IMR-90 (cell line): Measurements from ENCODE around the gene ERN1. TPM values are rescaled to one million over a fixed set of nuclear protein-coding genes. Genes with fewer than 3 reads are reported as not detected.

Experiments
- ATAC-seq: fragments of 200-7000 bp; cut with Tn5 transposase; 2 replicates; pipeline ENCODE4 v1.9.1; 2020; ENCODE audit warnings: low read depth, mild to moderate bottlenecking, moderate library complexity
- BruUV-seq: library from RNA; stranded (reverse); fragments of 400-500 nt; replicated peaks from 2 replicates; lab custom pipeline; 2021; lab: Mats Ljungman, UMichigan
- CTCF ChIA-PET: fragments of 300-600 bp; formaldehyde crosslinking; extraction: SDS; loops from one replicate; lab custom pipeline; 2021; ENCODE audit warnings: antibody characterized with exemption; lab: Yijun Ruan, JAX
- POLR2A ChIA-PET: fragments of 300-600 bp; sonication (Branson Sonifier 250); formaldehyde crosslinking; loops from one replicate; lab custom pipeline; 2022; ENCODE audit warnings: antibody characterized with exemption; ENCODE audit not compliant: unreplicated experiment; lab: Charles Lee
- DNase-seq: peaks from one replicate; pipeline ENCODE4 v3.0.0; 2013
- H2AFZ ChIP-seq: replicated peaks from 2 replicates; pipeline ENCODE3; 2013; ENCODE audit warnings: low read length, mild to moderate bottlenecking; ENCODE audit not compliant: poor library complexity
- H2AK5ac ChIP-seq: 2 replicates; pipeline ENCODE4 v1.6.1; 2013; ENCODE audit warnings: low read depth, low read length, inconsistent platforms
- H2AK9ac ChIP-seq: replicated peaks from 2 replicates; pipeline ENCODE3; 2013; ENCODE audit warnings: mild to moderate bottlenecking, low read depth, low read length, moderate library complexity; ENCODE audit not compliant: poor library complexity
- H2BK120ac ChIP-seq: 2 replicates; pipeline ENCODE4 v1.6.1; 2013; ENCODE audit warnings: low read depth, low read length, inconsistent platforms
- H2BK15ac ChIP-seq: 3 replicates; pipeline ENCODE4 v1.6.1; 2013; ENCODE audit warnings: low read depth, low read length, inconsistent platforms
- H2BK20ac ChIP-seq: 2 replicates; pipeline ENCODE4 v1.6.1; 2013; ENCODE audit warnings: low read depth, mild to moderate bottlenecking, inconsistent platforms, low read length, moderate library complexity
- H2BK5ac ChIP-seq: 2 replicates; pipeline ENCODE4 v1.6.1; 2013; ENCODE audit warnings: mild to moderate bottlenecking, low read depth, low read length, inconsistent platforms; ENCODE audit not compliant: poor library complexity, severe bottlenecking
- H3K14ac ChIP-seq: replicated peaks from 2 replicates; pipeline ENCODE4 v1.6.1; 2013; ENCODE audit warnings: low read depth, low read length, inconsistent platforms
- H3K18ac ChIP-seq: 2 replicates; pipeline ENCODE4 v1.6.1; 2013; ENCODE audit warnings: low read depth, low read length, control low read depth
- H3K23ac ChIP-seq: 2 replicates; pipeline ENCODE4 v1.6.1; 2013; ENCODE audit warnings: low read depth, low read length, inconsistent platforms
- H3K27ac ChIP-seq: 2 replicates; pipeline ENCODE4 v1.5.1; 2013; ENCODE audit warnings: mild to moderate bottlenecking, control low read depth, low read length; ENCODE audit not compliant: insufficient read depth
- H3K27me3 ChIP-seq: 2 replicates; pipeline ENCODE4 v1.6.1; 2013; ENCODE audit warnings: low read length; ENCODE audit not compliant: control insufficient read depth, insufficient read depth
- H3K36me3 ChIP-seq: 2 replicates; pipeline ENCODE4 v1.6.1; 2013; ENCODE audit warnings: low read length, mixed read lengths; ENCODE audit not compliant: control insufficient read depth, insufficient read depth
- H3K4ac ChIP-seq: 2 replicates; pipeline ENCODE4 v1.6.1; 2013; ENCODE audit warnings: low read depth, low read length, inconsistent platforms
- H3K4me1 ChIP-seq: 2 replicates; pipeline ENCODE4 v1.6.1; 2013; ENCODE audit warnings: low read length, mixed read lengths; ENCODE audit not compliant: control insufficient read depth, insufficient read depth
- H3K4me2 ChIP-seq: 2 replicates; pipeline ENCODE4 v1.6.1; 2013; ENCODE audit warnings: low read depth, mild to moderate bottlenecking, control low read depth, low read length, moderate library complexity
- H3K4me3 ChIP-seq: 2 replicates; pipeline ENCODE4 v1.5.1; 2013; ENCODE audit warnings: low read depth, mild to moderate bottlenecking, control low read depth, low read length, moderate library complexity; ENCODE audit not compliant: insufficient read depth
- H3K56ac ChIP-seq: 2 replicates; pipeline ENCODE4 v1.6.1; 2013; ENCODE audit warnings: low read length, inconsistent platforms; ENCODE audit not compliant: insufficient read depth; ENCODE audit errors: extremely low read depth
- H3K79me1 ChIP-seq, 2 experiments: 2 replicates each; pipeline ENCODE4 v1.6.1; 2013; ENCODE audit warnings: low read length in 2 of 2, inconsistent platforms in 1 of 2, low read depth in 1 of 2
- H3K9ac ChIP-seq: 2 replicates; pipeline ENCODE4 v1.6.1; 2013; ENCODE audit warnings: low read depth, low read length, control low read depth
- H3K9me1 ChIP-seq: 2 replicates; pipeline ENCODE4 v1.6.1; 2013; ENCODE audit warnings: low read length, inconsistent platforms; ENCODE audit not compliant: insufficient read depth
- H3K9me3 ChIP-seq: 2 replicates; pipeline ENCODE4 v1.6.1; 2013; ENCODE audit warnings: low read length; ENCODE audit not compliant: control insufficient read depth, insufficient read depth
- H4K20me1 ChIP-seq: 2 replicates; pipeline ENCODE4 v1.6.1; 2013; ENCODE audit warnings: low read length, inconsistent platforms; ENCODE audit not compliant: insufficient read depth
- H4K5ac ChIP-seq: 2 replicates; pipeline ENCODE4 v1.6.1; 2013; ENCODE audit warnings: mild to moderate bottlenecking, low read depth, low read length, control low read depth
- H4K8ac ChIP-seq, 2 experiments: 2 replicates each; pipeline ENCODE4 v1.6.1; 2013; ENCODE audit warnings: low read depth in 2 of 2, low read length in 2 of 2, control low read depth in 1 of 2, inconsistent platforms in 1 of 2
- H4K91ac ChIP-seq: 2 replicates; pipeline ENCODE4 v1.6.1; 2013; ENCODE audit warnings: low read depth, low read length, inconsistent platforms; ENCODE audit not compliant: insufficient read depth
- BHLHE40 ChIP-seq: fragments of 150-350 bp; IDR thresholded peaks from 2 replicates; pipeline ENCODE4 v1.6.1; 2016; ENCODE audit warnings: mild to moderate bottlenecking, low read depth, low read length
- CEBPB ChIP-seq: IDR thresholded peaks from 2 replicates; pipeline ENCODE4 v1.6.1; 2012; ENCODE audit warnings: low read depth, low read length, improper control_type of control experiment
- CHD1 ChIP-seq: IDR thresholded peaks from 2 replicates; pipeline ENCODE4 v1.6.1; 2012; ENCODE audit warnings: low read depth, low read length, improper control_type of control experiment
- CTCF ChIP-seq: conservative IDR thresholded peaks from 2 replicates; pipeline ENCODE4 v1.5.1; 2012; ENCODE audit warnings: mild to moderate bottlenecking, low read depth, low read length, improper control_type of control experiment
- FOS ChIP-seq: fragments of 150-350 bp; IDR thresholded peaks from 2 replicates; pipeline ENCODE4 v1.6.1; 2016; ENCODE audit warnings: low read depth, low read length
- MAFK ChIP-seq: IDR thresholded peaks from 2 replicates; pipeline ENCODE4 v1.6.1; 2012; ENCODE audit warnings: low read depth, low read length, improper control_type of control experiment
- MXI1 ChIP-seq: IDR thresholded peaks from 2 replicates; pipeline ENCODE4 v1.6.1; 2012; ENCODE audit warnings: low read depth, mild to moderate bottlenecking, low read length, moderate library complexity, borderline replicate concordance
- NFE2L2 ChIP-seq: fragments of 150-350 bp; IDR thresholded peaks from 2 replicates; pipeline ENCODE4 v1.6.1; 2016; ENCODE audit warnings: low read depth, mild to moderate bottlenecking, low read length
- POLR2A ChIP-seq: IDR thresholded peaks from 2 replicates; pipeline ENCODE4 v1.6.1; 2012; ENCODE audit warnings: mild to moderate bottlenecking, low read depth, low read length
- RAD21 ChIP-seq: IDR thresholded peaks from 2 replicates; pipeline ENCODE4 v1.6.1; 2012; ENCODE audit warnings: low read length, improper control_type of control experiment
- RFX5 ChIP-seq: IDR thresholded peaks from 2 replicates; pipeline ENCODE4 v1.8.0; 2012; ENCODE audit warnings: low read depth, mild to moderate bottlenecking, low read length, moderate library complexity
- SMC3 ChIP-seq: fragments of 150-350 bp; IDR thresholded peaks from 2 replicates; pipeline ENCODE4 v1.6.1; 2016; ENCODE audit warnings: low read depth, mild to moderate bottlenecking, antibody characterized with exemption, low read length, moderate library complexity
- WGBS, 2 experiments: methylation state at CpG; one replicate each; pipeline versions ENCODE4 v1.1.5 to v1.1.7; 2013; ENCODE audit warnings: missing lambda C conversion rate in 2 of 2; ENCODE audit not compliant: insufficient read length in 1 of 2; ENCODE audit errors: extremely low coverage in 2 of 2; 5-methylcytosine and 5-hydroxymethylcytosine counted together
- dilution Hi-C: fragments of 300-500 bp; cut with HindIII; formaldehyde crosslinking; loops from one replicate; pipeline ENCODE4 v1.14.3; 2018; ENCODE audit warnings: low sequenced_read_pairs; ENCODE audit not compliant: unreplicated experiment
- in situ Hi-C: fragments of 300-500 bp; cut with MboI; formaldehyde crosslinking; loops from 3 replicates; pipeline ENCODE4 v1.14.3; 2019; ENCODE audit warnings: low sequenced_read_pairs, inconsistent platforms, mixed read lengths
- intact Hi-C: fragments of 100-400 bp; cut with micrococcal nuclease; formaldehyde crosslinking; loops from 2 replicates; pipeline ENCODE4 v1.10.0; 2022
- polyA plus RNA-seq, 3 experiments: library from polyadenylated mRNA; depleted of rRNA; stranded (reverse); fragments of >200 nt; gene quantifications; 2 replicates each; pipeline ENCODE4 v1.2.3, GENCODE V29; 2012; ENCODE audit warnings: low replicate concordance in 1 of 3
- total RNA-seq: library from RNA; depleted of rRNA; stranded (reverse); fragments of >200 nt; gene quantifications from 2 replicates; pipeline ENCODE4 v1.2.3, GENCODE V29; 2012

ERN1 gene
- total and polyA plus RNA-seq, 2 of the 4 experiments (the other 2 are of a cell fraction): 2.7 to 4.1 TPM

- no peak overlapping the region for H2BK5ac ChIP-seq
- H3K4ac ChIP-seq: no peak overlapping the region
- H3K27ac ChIP-seq: no peak overlapping the region
- BruUV-seq: no TSS peak
- H2BK15ac ChIP-seq: no peak overlapping the region
- no peak overlapping the region for H2AK5ac ChIP-seq
- no peak for TF ChIP-seq RFX5
- TF ChIP-seq MAFK: no peak
- TF ChIP-seq CTCF: no peak
- TF ChIP-seq FOS: no peak
- no peak for TF ChIP-seq POLR2A
- TF ChIP-seq RAD21: no peak
- TF ChIP-seq BHLHE40: no peak
- TF ChIP-seq NFE2L2: no peak
- TF ChIP-seq MXI1: no peak
- TF ChIP-seq CEBPB: no peak
- no peak for TF ChIP-seq SMC3
- TF ChIP-seq CHD1: no peak
- no peak overlapping the region for H3K23ac ChIP-seq
- H3K18ac ChIP-seq: no peak overlapping the region
- H3K56ac ChIP-seq: no peak overlapping the region
- intact Hi-C loops: no loop called here
- no peak overlapping the region for H2AK9ac ChIP-seq
- H3K27me3 ChIP-seq: peaks cover 18% of the 10 kb centered on the region
- H3K4me1 ChIP-seq: no peaks in the 10 kb centered on the region; the same call in 1 of the 2 replicates
- no peak overlapping the region for H4K91ac ChIP-seq
- no peaks in the 10 kb centered on the region for H3K9me3 ChIP-seq
- CTCF ChIA-PET: interaction anchor here (1.4 kb wide), 1 partner anchor 12 kb away, joined by 6 read pairs; no protein-coding TSS in a partner anchor
- POLR2A ChIA-PET: no interaction called here
- H3K4me2 ChIP-seq: no peak overlapping the region
- H4K5ac ChIP-seq: no peak overlapping the region
- 60% methylated on average over 5 of the region's 19 CpGs; no CpG with 5 or more reads in 1 of the 2 experiments for WGBS, 2 experiments
- no peak overlapping the region for H3K4me3 ChIP-seq
- H3K14ac ChIP-seq: no peak overlapping the region
- peaks cover 4% of the 10 kb centered on the region; the same call in 1 of the 2 replicates for H3K9me1 ChIP-seq
- ATAC-seq: no peak
- no peak overlapping the region for H2BK20ac ChIP-seq
- H4K8ac ChIP-seq: no peak overlapping the region
- H2BK120ac ChIP-seq: no peak overlapping the region
- DNase-seq: no peak
- H3K36me3 ChIP-seq: no peaks in the 10 kb centered on the region
- H4K20me1 ChIP-seq: no peaks in the 10 kb centered on the region
- H3K79me1 ChIP-seq: no peaks in the 10 kb centered on the region
- dilution Hi-C loops: no loop called here
- no peak overlapping the region for H2AFZ ChIP-seq
- in situ Hi-C loops: no loop called here
- no peak overlapping the region for H3K9ac ChIP-seq
Observed at GRCh38 chr17:64004903-64005733, 124.8 kb downstream of the ERN1 start.
